Measurements from ENCODE around the gene HIP1R. TPM values are rescaled to one million over a fixed set of nuclear protein-coding genes. Genes with fewer than 3 reads are reported as not detected.

The HIP1R gene
- total and polyA plus RNA-seq, 4 donors, result 25.4 to 101 (median 30.1) TPM

DNA sequence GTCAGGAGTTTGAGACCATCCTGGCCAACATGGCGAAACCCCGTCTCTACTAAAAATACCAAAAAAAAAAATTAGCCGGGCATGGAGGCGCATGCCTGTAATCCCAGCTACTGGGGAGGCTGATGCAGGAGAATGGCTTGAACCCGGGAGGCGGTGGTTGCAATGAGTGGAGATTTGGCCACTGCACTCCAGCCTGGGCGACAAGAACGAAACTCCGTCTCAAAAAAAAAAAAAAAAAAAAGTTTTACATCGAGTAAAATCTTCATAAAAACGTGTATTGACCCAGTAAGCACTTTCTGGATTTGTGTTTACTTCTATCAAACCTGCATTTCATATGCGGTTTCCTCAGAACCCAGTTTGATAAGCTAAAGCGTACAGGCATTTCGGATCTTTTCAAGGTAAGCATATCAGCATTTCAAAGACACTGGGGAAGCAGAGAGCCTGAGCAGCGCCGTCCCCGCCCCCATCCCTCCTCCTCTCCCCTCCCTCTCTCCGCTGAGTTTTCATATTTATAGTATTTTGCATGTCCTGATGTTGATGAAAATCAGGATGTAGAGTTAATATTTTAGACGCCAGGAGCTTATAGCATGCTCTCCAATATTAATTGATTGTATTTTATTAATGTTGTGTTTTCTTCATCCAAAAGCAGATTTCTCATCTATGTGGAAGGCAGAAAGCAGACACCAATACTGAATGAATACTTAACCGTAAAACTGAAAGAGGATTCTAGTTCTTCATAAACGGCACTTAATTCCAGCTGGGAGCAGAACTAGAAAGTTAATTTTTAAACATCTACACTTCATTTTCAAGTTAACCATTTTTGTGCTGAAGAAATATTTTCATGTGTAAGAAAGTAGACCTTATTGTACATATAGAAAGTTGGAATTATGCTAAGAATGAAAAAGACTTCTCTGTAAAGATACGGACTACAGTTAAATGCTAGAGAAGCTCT lies 9.2 kb upstream of the HIP1R start:
- intact Hi-C loops (cut with DNase I), result no loop called here
- DNase-seq (peak in 1 of 2 donors; percentile 59), ATAC-seq (ENCODE audit: low FRiP score) (no peak)
- no peaks in the 10 kb centered on the region for H3K9me3 ChIP-seq (ENCODE audit: control insufficient read depth, low read length)
- H3K4me3 ChIP-seq (ENCODE audit: low read length in 2 of 2), result peak overlapping the region; percentile 47 to 51
- WGBS, 2 donors, result 14 to 17% methylated on average over 22 of the region's 22 CpGs
- H3K27me3 ChIP-seq (ENCODE audit: control insufficient read depth in 1 of 2, insufficient read depth in 2 of 2, low read length in 1 of 2), result no peaks in the 10 kb centered on the region
- no peak overlapping the region for H3K27ac ChIP-seq (ENCODE audit: low read depth in 1 of 2, low read length in 2 of 2)
- no peaks in the 10 kb centered on the region for H3K36me3 ChIP-seq (ENCODE audit: control insufficient read depth in 1 of 2, insufficient read depth in 2 of 2, low read length in 1 of 2)
- peaks cover 0 to 2% of the 10 kb centered on the region in 2 donors for H3K4me1 ChIP-seq (ENCODE audit: control insufficient read depth in 1 of 2, insufficient read depth in 2 of 2, low read length in 2 of 2)

DNA sequence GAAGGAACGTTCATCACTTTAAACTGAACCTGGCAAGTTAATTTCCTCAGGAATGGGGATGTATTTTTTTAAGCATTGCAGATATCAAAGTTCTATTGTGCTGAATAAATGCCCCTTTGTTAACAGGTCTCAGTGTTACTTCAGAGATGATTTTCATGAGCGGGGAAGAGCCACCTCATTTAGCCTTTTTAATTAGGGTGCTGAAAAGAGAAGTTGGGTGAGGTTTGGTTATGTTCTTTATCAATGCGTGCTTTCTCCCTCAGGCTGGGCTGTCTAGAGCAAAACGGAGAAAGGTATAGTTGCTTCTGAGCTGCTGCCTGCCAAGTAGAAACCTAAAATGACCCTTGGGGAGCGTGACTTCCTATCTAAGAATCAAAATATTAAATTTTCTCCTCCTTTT lies 8.0 kb upstream of the HIP1R start:
- ATAC-seq (ENCODE audit: low FRiP score) (no peak), DNase-seq (no peak)
- Histone ChIP-seq H3K36me3 (ENCODE audit: control insufficient read depth in 1 of 2, insufficient read depth in 2 of 2, low read length in 1 of 2) (no peaks in the 10 kb centered on the region), H3K9me3 (ENCODE audit: control insufficient read depth, low read length) (no peaks in the 10 kb centered on the region), H3K27me3 (ENCODE audit: control insufficient read depth in 1 of 2, insufficient read depth in 2 of 2, low read length in 1 of 2) (no peaks in the 10 kb centered on the region), H3K4me3 (ENCODE audit: low read length in 2 of 2) (no peak overlapping the region), H3K27ac (ENCODE audit: low read depth in 1 of 2, low read length in 2 of 2) (no peak overlapping the region), H3K4me1 (ENCODE audit: control insufficient read depth in 1 of 2, insufficient read depth in 2 of 2, low read length in 2 of 2) (peaks cover 0 to 2% of the 10 kb centered on the region in 2 donors)
- WGBS, 2 donors, result 40% methylated on average over 5 of the region's 5 CpGs
- intact Hi-C loops (cut with DNase I), result no loop called here

DNA sequence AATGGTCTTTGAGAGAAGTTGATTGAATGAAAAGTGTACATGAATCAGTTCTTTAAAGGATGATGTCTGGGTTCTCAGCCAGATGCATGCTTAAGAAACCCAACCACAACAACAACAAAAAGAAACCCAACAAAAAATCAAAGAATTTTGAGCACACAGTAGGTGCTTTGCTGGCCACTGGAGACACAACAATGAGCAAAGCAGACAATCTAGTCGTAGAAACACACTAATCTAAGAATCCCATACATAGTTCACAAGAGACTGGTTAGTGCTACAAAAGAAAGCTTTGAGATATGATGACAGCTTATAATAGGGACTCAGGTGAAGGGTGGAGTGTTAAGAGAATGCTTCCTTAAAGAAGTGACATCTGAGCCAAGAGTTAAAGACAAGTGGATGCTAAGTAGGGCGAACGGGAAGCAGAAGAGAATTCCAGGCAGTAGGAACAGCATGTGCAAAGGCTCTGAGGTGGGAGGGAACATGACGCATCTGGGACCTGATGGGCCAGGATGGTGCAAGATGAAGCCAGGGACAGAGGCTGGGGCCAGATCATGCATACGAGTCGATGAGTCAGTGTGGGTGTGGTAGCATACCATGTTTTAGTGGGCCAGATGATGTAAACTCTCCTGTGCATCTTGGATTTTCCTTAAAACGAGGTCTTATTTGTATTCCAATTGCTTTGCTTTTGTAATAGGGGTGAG lies 4.6 kb upstream of the HIP1R start:
- no peak overlapping the region for H3K27ac ChIP-seq (ENCODE audit: low read depth in 1 of 2, low read length in 2 of 2)
- no peak for DNase-seq
- no peaks in the 10 kb centered on the region for H3K27me3 ChIP-seq (ENCODE audit: control insufficient read depth in 1 of 2, insufficient read depth in 2 of 2, low read length in 1 of 2)
- ATAC-seq (ENCODE audit: low FRiP score), result no peak
- 79 to 85% methylated on average over 7 of the region's 7 CpGs for WGBS, 2 donors
- H3K4me3 ChIP-seq (ENCODE audit: low read length in 2 of 2), result no peak overlapping the region
- no peaks in the 10 kb centered on the region for H3K9me3 ChIP-seq (ENCODE audit: control insufficient read depth, low read length)
- peaks cover 0 to 2% of the 10 kb centered on the region in 2 donors for H3K4me1 ChIP-seq (ENCODE audit: control insufficient read depth in 1 of 2, insufficient read depth in 2 of 2, low read length in 2 of 2)
- intact Hi-C loops (cut with DNase I), result no loop called here
- H3K36me3 ChIP-seq (ENCODE audit: control insufficient read depth in 1 of 2, insufficient read depth in 2 of 2, low read length in 1 of 2), result no peaks in the 10 kb centered on the region

DNA sequence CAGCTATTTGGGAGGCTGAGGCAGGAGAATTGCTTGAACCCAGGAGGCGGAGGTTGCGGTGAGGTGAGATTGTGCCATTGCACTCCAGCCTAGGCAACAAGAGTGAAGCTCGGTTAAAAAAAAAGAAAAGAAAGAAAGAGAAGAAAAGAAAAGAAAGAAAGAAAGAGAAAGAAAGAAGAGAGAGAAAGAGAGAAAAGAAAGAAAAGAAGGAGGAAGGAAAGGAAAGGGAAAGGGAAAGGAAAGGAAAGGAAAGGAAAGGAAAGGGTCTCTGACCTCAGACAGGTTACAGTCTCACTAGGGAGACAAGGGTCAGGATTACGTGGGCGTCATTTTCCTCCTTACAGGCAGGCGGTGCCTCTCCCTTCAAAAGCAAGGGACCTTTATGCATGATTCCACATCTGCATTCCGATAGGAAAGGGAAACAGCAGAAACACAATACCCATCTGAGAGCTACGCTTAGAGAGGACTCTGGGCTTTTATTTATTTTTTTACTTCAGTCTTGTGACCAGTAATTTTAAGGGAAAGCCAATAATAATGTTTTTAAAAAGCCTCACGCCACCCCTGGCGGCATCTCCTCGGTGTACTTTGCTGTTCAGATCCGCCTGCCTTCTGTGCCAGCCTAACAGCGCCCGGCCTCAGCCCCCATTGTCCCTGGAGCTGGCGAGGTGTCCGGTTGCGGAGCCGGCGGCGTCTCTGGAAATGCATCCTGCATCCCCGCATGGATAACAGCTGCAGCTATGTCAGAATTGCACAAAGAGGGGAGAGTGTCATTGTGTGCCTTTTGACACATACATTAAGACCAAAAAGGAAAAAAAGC lies 945 bp upstream of the HIP1R start:
- no peaks in the 10 kb centered on the region for H3K9me3 ChIP-seq (ENCODE audit: control insufficient read depth, low read length)
- H3K36me3 ChIP-seq (ENCODE audit: control insufficient read depth in 1 of 2, insufficient read depth in 2 of 2, low read length in 1 of 2), result no peaks in the 10 kb centered on the region
- H3K4me1 ChIP-seq (ENCODE audit: control insufficient read depth in 1 of 2, insufficient read depth in 2 of 2, low read length in 2 of 2), result no peaks in the 10 kb centered on the region
- H3K27me3 ChIP-seq (ENCODE audit: control insufficient read depth in 1 of 2, insufficient read depth in 2 of 2, low read length in 1 of 2), result no peaks in the 10 kb centered on the region
- DNase-seq (peak; percentile 67 to 82), ATAC-seq (ENCODE audit: low FRiP score) (peak; percentile 49)
- H3K4me3 ChIP-seq (ENCODE audit: low read length in 2 of 2), result peak overlapping the region; percentile 88 to 99
- intact Hi-C loops (cut with DNase I), result no loop called here
- 13 to 14% methylated on average over 21 of the region's 21 CpGs for WGBS, 2 donors
- H3K27ac ChIP-seq (ENCODE audit: low read depth in 1 of 2, low read length in 2 of 2), result peak overlapping the region in 1 of 2 donors; percentile 74

DNA sequence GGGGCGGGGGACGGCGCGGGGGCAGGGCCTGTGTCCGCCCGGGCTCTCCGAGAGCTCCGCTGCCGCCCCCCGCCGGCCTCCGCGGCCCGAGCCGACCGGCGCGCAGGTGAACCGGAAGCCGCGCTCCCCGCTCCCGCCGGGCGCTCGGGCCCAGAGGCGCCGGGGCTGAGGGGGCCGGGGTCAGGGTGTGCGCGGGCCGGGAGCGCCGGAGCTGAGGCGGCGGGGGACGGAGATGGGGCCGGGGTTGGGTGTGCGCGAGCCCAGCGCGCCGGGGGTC lies 431 bp downstream of the HIP1R start:
- ATAC-seq (ENCODE audit: low FRiP score), result no peak
- Histone ChIP-seq H3K27ac (ENCODE audit: low read depth in 1 of 2, low read length in 2 of 2) (peak overlapping the region in 1 of 2 donors; percentile 32), H3K27me3 (ENCODE audit: control insufficient read depth in 1 of 2, insufficient read depth in 2 of 2, low read length in 1 of 2) (no peaks in the 10 kb centered on the region), H3K9me3 (ENCODE audit: control insufficient read depth, low read length) (no peaks in the 10 kb centered on the region), H3K36me3 (ENCODE audit: control insufficient read depth in 1 of 2, insufficient read depth in 2 of 2, low read length in 1 of 2) (no peaks in the 10 kb centered on the region), H3K4me1 (ENCODE audit: control insufficient read depth in 1 of 2, insufficient read depth in 2 of 2, low read length in 2 of 2) (no peaks in the 10 kb centered on the region), H3K4me3 (ENCODE audit: low read length in 2 of 2) (peak overlapping the region; percentile 88 to 99)
- DNase-seq, result peak in 1 of 2 donors; percentile 77
- 1 to 2% methylated on average over 10 to 43 of the region's 43 CpGs for WGBS, 2 donors
- intact Hi-C loops (cut with DNase I), result no loop called here

DNA sequence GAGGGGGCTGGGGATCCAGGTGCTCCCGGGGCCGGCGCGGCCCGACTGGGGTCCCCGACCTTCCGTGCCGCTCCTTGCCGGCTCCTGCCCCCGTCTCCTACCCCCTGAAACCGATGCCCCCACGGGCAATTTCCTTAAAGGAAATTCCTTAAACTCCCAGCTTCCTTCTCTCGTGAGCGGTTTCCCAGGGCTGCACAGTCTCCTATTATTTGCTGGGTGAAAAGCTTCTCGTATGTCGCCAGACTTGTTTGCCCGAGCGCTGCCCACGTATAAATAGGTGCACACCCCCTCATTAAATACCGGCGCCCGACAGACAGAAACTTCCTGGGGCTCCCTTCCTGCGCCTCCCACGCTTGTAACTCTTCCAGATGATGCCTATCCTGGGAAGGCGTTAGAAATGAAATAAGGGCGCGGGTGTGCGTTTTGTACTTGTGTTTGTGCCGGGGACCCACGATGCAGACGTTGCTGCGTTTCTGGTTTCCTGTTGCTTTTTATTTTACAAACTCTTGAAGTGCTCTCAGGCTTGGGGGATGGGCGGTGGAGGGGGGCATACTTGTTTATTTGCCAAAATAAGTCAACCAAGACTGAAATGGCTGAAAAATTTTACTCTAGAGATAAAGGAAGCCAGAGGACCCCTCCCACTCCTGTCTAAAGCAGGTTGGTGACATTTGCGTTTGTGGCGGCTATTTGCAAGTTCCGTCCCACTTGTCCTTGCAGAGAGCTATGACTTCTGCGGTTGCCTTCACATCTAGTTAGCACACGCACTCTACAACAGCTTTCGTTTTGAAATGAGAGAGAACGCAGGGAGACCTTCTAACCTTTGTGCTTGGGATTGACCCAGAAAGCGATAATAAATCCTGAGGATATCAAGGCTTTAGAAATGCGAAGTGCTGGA lies 1.0 kb downstream of the HIP1R start:
- intact Hi-C loops (cut with DNase I), result no loop called here
- H3K4me3 ChIP-seq (ENCODE audit: low read length in 2 of 2), result peak overlapping the region; percentile 88 to 99
- no peaks in the 10 kb centered on the region for H3K4me1 ChIP-seq (ENCODE audit: control insufficient read depth in 1 of 2, insufficient read depth in 2 of 2, low read length in 2 of 2)
- ATAC-seq (ENCODE audit: low FRiP score) (no peak), DNase-seq (peak in 1 of 2 donors; percentile 70)
- peak overlapping the region in 1 of 2 donors; percentile 60 for H3K27ac ChIP-seq (ENCODE audit: low read depth in 1 of 2, low read length in 2 of 2)
- no peaks in the 10 kb centered on the region for H3K9me3 ChIP-seq (ENCODE audit: control insufficient read depth, low read length)
- no peaks in the 10 kb centered on the region for H3K36me3 ChIP-seq (ENCODE audit: control insufficient read depth in 1 of 2, insufficient read depth in 2 of 2, low read length in 1 of 2)
- WGBS, 2 donors, result 1% methylated on average over 33 to 42 of the region's 42 CpGs
- no peaks in the 10 kb centered on the region for H3K27me3 ChIP-seq (ENCODE audit: control insufficient read depth in 1 of 2, insufficient read depth in 2 of 2, low read length in 1 of 2)

DNA sequence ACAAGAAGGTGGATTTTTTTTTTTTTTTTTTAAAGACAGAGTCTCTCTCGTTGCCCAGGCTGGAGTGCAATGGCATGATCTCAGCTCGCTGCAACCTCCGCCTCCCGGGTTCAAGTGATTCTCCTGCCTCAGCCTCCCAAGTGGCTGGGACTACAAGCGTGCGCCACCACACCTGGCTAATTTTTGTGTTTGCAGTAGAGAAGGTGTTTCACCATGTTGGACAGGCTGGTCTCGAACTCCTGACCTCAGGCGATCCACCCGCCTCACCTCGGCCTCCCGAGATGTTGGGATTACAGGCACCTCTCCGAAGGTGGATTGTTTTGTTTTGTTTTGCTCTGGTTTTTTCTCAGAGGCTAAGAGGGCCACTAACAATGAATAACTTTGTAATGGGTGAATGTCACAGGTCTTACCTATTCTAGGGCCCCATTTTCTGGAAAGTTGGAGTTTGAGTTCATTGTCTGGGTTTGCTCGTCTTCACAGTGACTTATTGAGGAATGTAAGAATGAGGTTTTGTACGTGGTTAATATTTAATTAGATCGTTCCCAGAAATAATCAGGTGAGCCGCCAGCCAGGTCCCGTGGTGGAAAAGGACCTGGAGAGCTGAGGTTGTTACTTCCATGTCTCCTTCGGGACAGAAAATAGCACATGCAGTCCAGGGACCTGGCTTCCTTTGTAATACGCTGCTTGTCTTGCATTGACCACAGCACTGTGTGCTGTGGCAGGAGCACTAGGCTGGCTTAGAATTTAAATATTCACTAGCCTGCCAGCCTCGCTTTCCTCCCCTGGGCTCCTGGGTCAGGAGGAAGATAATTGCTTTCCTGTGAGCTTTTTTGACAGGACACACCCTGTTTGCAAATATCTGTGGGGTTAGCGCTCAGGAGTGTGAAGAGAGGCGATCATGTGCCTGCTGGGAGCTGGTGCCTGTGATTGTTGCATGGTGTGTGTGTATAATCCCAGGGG lies 2.3 kb downstream of the HIP1R start:
- Histone ChIP-seq H3K27ac (ENCODE audit: low read depth in 1 of 2, low read length in 2 of 2) (no peak overlapping the region), H3K4me3 (ENCODE audit: low read length in 2 of 2) (no peak overlapping the region), H3K27me3 (ENCODE audit: control insufficient read depth in 1 of 2, insufficient read depth in 2 of 2, low read length in 1 of 2) (no peaks in the 10 kb centered on the region), H3K36me3 (ENCODE audit: control insufficient read depth in 1 of 2, insufficient read depth in 2 of 2, low read length in 1 of 2) (no peaks in the 10 kb centered on the region), H3K4me1 (ENCODE audit: control insufficient read depth in 1 of 2, insufficient read depth in 2 of 2, low read length in 2 of 2) (no peaks in the 10 kb centered on the region), H3K9me3 (ENCODE audit: control insufficient read depth, low read length) (no peaks in the 10 kb centered on the region)
- WGBS, 2 donors, result 93 to 94% methylated on average over 22 of the region's 22 CpGs
- ATAC-seq (ENCODE audit: low FRiP score) (no peak), DNase-seq (peak in 1 of 2 donors; percentile 57)
- intact Hi-C loops (cut with DNase I), result no loop called here

Measured in aorta (tissue), 5 donors.